Epithelial cell of esophagus (primary cell): Measurements from ENCODE around the gene LDLRAD2.
A peak's percentile ranks its signal among the peaks of the same experiment; 100 is the strongest.

Experiments
- DNase-seq: peaks from one replicate; pipeline ENCODE4 v3.0.0; 2010; ENCODE audit warnings: low read depth
- H3K4me3 ChIP-seq: 2 replicates; pipeline ENCODE4 v1.5.1; 2011; ENCODE audit warnings: mild to moderate bottlenecking, low read length, control low read depth
- CTCF ChIP-seq: IDR thresholded peaks from 2 replicates; pipeline ENCODE4 v1.5.1; 2011; ENCODE audit warnings: low read depth, mild to moderate bottlenecking, low read length, control low read depth, inconsistent platforms; ENCODE audit not compliant: insufficient read depth; ENCODE audit errors: missing control alignments

Gene LDLRAD2

DNA sequence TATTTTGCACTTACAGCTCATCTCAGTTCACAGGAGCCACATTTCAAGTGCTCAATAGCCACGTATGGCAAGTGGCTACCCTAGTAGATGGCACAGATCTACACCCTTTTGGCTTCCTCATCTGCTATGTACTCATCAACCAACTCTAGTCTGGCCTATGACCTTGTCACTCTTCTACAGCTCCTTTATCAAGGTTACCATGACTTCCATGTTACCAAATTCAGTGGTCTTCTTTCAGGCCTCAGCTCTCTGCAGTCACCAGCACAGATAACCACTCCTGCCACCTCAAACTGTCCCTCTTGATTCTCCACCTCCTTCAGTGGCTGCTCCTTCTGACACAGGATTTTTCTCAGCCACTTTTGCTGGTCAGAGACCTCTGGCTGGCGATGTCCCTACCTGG, 17.4 kb upstream of the LDLRAD2 start:
- DNase-seq = no peak
- no peak for TF ChIP-seq CTCF
- no peak overlapping the region for H3K4me3 ChIP-seq

DNA sequence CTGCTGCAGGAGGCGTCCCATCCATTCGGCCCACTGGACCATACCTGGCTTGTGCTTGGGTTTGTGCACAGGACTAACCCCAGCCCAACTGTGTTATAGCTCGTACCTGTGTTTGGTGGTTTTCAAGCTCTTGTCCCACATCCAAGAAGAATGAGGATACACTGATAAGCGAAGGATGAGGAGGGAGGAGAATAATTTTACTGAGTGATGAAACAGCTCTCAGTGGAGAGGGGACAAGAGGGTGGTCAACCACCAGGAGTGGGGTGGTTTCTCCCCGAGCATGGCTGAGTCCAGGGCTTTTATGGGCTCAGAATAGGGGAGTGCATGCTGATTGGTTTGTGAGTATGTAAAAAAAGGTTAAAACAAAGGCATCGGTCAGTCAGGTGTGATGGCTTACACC, 17.0 kb upstream of the LDLRAD2 start:
- no peak overlapping the region for H3K4me3 ChIP-seq
- DNase-seq = no peak
- TF ChIP-seq CTCF = no peak

DNA sequence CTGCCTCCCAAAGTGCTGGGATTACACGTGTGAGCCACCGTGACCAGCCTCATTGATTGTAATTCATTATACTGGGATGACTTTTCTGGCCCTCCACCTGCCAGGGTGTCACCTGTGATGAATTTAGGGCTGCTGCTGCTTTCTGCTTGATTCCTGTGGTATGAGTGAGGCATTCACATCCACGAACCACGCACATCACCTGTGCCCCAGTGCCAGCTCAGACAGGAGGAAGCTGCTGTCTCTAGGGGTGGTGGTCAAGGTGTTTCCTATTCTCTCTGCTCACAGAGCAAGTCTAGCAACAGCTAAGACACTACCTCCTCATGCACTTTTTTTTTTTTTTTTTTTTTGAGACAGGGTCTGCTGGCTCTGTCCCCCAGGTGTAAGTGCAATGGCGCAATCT, 12.3 kb upstream of the LDLRAD2 start:
- no peak for DNase-seq
- no peak overlapping the region for H3K4me3 ChIP-seq
- TF ChIP-seq CTCF = no peak

DNA sequence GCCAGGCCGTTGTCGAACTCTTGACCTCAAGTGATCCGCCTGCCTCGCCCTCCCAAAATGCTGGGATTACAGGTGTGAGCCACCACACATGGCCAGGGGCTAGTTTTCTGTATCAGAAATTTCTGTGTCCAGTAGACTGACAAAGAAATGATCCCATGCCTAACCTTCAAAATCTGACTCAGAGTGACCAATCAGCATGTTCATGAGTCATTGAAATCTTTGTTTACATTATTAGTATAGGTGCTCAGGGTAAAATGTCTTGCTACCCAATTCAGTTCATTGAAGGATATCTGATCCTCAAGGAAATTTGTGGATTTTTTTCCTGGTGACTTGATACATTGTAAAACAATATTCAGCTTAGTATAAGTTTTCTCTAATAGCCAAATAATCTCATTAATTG, 11.0 kb upstream of the LDLRAD2 start:
- peak; percentile 76 for DNase-seq
- no peak for TF ChIP-seq CTCF
- no peak overlapping the region for H3K4me3 ChIP-seq

DNA sequence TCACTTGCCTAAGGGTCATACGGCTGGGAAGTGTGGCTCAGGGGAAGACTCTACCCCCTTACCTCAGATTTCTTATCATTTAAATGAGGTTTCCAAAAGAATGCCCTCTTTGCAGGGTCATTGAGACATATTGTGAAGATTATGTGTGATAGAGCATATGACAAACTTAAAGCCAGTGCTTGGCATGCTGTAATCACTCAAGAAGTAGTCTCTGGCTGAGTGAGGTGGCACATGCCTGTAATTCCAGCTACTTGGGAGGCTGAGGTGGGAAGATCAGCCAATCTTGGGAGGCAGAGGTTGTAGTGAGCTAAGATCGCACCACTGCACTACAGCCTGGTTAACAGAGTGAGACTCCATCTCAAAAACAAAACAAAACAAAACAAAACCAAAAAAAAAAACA, 7.5 kb upstream of the LDLRAD2 start:
- H3K4me3 ChIP-seq = no peak overlapping the region
- no peak for DNase-seq
- TF ChIP-seq CTCF = no peak

- no peak for DNase-seq
- H3K4me3 ChIP-seq = no peak overlapping the region
- no peak for TF ChIP-seq CTCF
These were observed 1.5 kb downstream of the LDLRAD2 start for GRCh38 chr1:21813542-21813941.

DNA sequence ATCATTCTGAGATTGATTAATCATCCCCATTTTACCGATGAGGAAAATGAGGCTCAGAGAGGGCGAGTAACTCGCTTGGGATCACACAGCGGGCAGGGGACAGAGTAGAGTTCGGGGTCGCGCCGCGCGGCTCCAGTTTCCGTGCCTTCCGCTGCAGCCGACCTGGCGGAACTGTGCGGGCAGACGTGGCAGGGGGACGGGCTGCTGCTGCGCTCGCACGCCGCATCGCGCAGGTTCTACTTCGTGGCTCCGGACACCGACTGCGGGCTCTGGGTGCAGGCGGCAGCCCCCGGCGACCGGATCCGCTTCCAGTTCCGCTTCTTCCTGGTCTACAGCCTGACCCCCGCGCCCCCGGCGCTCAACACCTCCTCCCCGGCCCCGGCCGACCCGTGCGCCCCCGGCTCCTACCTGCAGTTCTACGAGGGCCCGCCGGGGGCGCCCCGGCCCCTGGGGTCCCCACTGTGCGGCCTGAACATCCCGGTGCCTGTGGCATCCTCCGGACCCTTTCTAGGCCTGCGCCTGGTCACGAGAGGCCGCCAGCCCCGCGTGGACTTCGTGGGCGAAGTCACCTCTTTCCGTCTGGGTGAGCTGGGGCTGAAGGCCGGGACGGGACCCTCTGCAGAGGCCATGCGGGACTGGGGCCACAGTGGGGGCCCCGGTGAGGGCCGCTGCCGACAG, 2.3 kb downstream of the LDLRAD2 start:
- peak overlapping the region; percentile 32 for H3K4me3 ChIP-seq
- DNase-seq = no peak
- TF ChIP-seq CTCF = peak; percentile 28
